Gastrocnemius medialis (tissue), 4 donors: Measurements from ENCODE around the gene NKRF. TPM values are rescaled to one million over a fixed set of nuclear protein-coding genes. Genes with fewer than 3 reads are reported as not detected.
A peak's percentile ranks its signal among the peaks of the same experiment; 100 is the strongest.

Experiments
- ATAC-seq, 2 donors: fragments of 150-250 bp; one replicate each; pipeline ENCODE4 v1.9.1; 2016
- DNase-seq, 2 donors: peaks; one replicate each; pipeline ENCODE4 v3.0.0-alpha.2; 2019
- H3K27ac ChIP-seq, 4 donors: fragments of 200-600 bp; sonication (generic); 1 replicate in 1 of 4; 2 replicates in 3 of 4; pipeline ENCODE4 v1.5.1; 2016 to 2018; ENCODE audit warnings: mild to moderate bottlenecking in 2 of 4, moderate library complexity in 1 of 4
- H3K27me3 ChIP-seq, 3 donors: fragments of 200-600 bp; sonication (generic) in 2 of 3; 1 replicate in 1 of 3; 2 replicates in 2 of 3; pipeline versions ENCODE4 v1.5.1 to v1.6.0; 2016 to 2019; ENCODE audit warnings: mild to moderate bottlenecking in 1 of 3, moderate library complexity in 1 of 3
- H3K36me3 ChIP-seq, 2 donors: fragments of 200-600 bp; sonication (generic) in 1 of 2; one replicate each; pipeline ENCODE4 v1.5.1; 2017 to 2018
- H3K4me1 ChIP-seq, 2 donors: fragments of 200-600 bp; sonication (generic) in 1 of 2; one replicate each; pipeline ENCODE4 v1.5.1; 2016 to 2017; ENCODE audit warnings: mild to moderate bottlenecking in 2 of 2
- H3K4me3 ChIP-seq, 4 donors: fragments of 200-600 bp; sonication (generic) in 3 of 4; 1 replicate in 1 of 4; 2 replicates in 3 of 4; pipeline ENCODE4 v1.5.1; 2016 to 2019; ENCODE audit warnings: mild to moderate bottlenecking in 2 of 4
- H3K9me3 ChIP-seq, 3 donors: fragments of 200-600 bp; sonication (generic) in 2 of 3; 1 replicate in 1 of 3; 2 replicates in 2 of 3; pipeline ENCODE4 v1.5.1; 2016 to 2019
- CTCF ChIP-seq, 5 experiments: fragments of 450-650 bp in 3 of 5; fragments of 200-600 bp in 2 of 5; sonication (generic) in 2 of 5; IDR thresholded peaks in 4 of 5; conservative IDR thresholded peaks in 1 of 5; 1 replicate in 4 of 5; 2 replicates in 1 of 5; pipeline ENCODE4 v1.5.1; 2016 to 2019; ENCODE audit warnings: antibody characterized with exemption in 5 of 5, mild to moderate bottlenecking in 3 of 5, moderate library complexity in 3 of 5
- POLR2A ChIP-seq, 2 donors: fragments of 450-650 bp; IDR thresholded peaks; one replicate each; pipeline ENCODE4 v1.6.1; 2017; ENCODE audit warnings: antibody characterized with exemption in 2 of 2, mild to moderate bottlenecking in 2 of 2, moderate library complexity in 2 of 2
- in situ Hi-C, 4 donors: fragments of 200-750 bp; cut with MboI; loops; one replicate each; pipeline versions ENCODE4 v1.15.0 to v1.8.0; 2017; ENCODE audit warnings: low sequenced_read_pairs in 4 of 4
- intact Hi-C: fragments of 100-400 bp; cut with DNase I; formaldehyde crosslinking; loops from one replicate; pipeline ENCODE4 v1.15.1; 2023; ENCODE audit warnings: low total_unique reads
- total RNA-seq, 4 donors: library from RNA; depleted of rRNA; stranded (reverse); fragments of >200 nt; gene quantifications; one replicate each; pipeline versions ENCODE4 v1.1.0 to v1.2.3, GENCODE V29; 2016

Gene NKRF
- total RNA-seq, 4 donors from 2014 or later, result 2.5 to 5.1 (median 4.3) TPM

GRCh38 chrX:119573840-119574393 is 32.3 kb downstream of the NKRF start:
- intact Hi-C loops (loop anchor here (1.0 to 10.0 kb wide), 4 partner anchors 9 to 301 kb away; partner anchors contain the start of genes NDUFA1, RNF113A, SLC25A5 and STEEP1), in situ Hi-C loops (no loop called here)
- H3K36me3 ChIP-seq, result no peaks in the 10 kb centered on the region
- peak in 1 of 2 donors; percentile 16 for DNase-seq
- peak overlapping the region; percentile 84 to 96 (median 94) for H3K27ac ChIP-seq
- peak; percentile 52 to 59 for ATAC-seq
- no peaks in the 10 kb centered on the region for H3K9me3 ChIP-seq
- H3K27me3 ChIP-seq, result no peaks in the 10 kb centered on the region
- TF ChIP-seq CTCF (IDR thresholded peaks at IDR 0.05 in 4 of 5, conservative IDR thresholded peaks at IDR 0.05 in 1 of 5), result no peak
- TF ChIP-seq POLR2A (IDR thresholded peaks at IDR 0.05), result no peak
- H3K4me1 ChIP-seq, result peaks cover 0 to 7% of the 10 kb centered on the region in 2 donors
- peak overlapping the region; percentile 66 to 75 (median 72) for H3K4me3 ChIP-seq

GRCh38 chrX:119573222-119573621 is 33.0 kb downstream of the NKRF start:
- Histone ChIP-seq H3K4me3 (peak overlapping the region; percentile 66 to 75 (median 72)), H3K4me1 (peaks cover 0 to 7% of the 10 kb centered on the region in 2 donors), H3K27ac (peak overlapping the region; percentile 84 to 96 (median 94)), H3K27me3 (no peaks in the 10 kb centered on the region), H3K9me3 (no peaks in the 10 kb centered on the region), H3K36me3 (no peaks in the 10 kb centered on the region)
- ATAC-seq, result no peak
- intact Hi-C loops, result loop anchor here (10.0 kb wide), 1 partner anchor 302 kb away; the partner anchor contains the start of genes NDUFA1 and RNF113A
- TF ChIP-seq CTCF (IDR thresholded peaks at IDR 0.05 in 4 of 5, conservative IDR thresholded peaks at IDR 0.05 in 1 of 5), result no peak
- TF ChIP-seq POLR2A (IDR thresholded peaks at IDR 0.05), result no peak
- in situ Hi-C loops, result no loop called here
- no peak for DNase-seq

DNA sequence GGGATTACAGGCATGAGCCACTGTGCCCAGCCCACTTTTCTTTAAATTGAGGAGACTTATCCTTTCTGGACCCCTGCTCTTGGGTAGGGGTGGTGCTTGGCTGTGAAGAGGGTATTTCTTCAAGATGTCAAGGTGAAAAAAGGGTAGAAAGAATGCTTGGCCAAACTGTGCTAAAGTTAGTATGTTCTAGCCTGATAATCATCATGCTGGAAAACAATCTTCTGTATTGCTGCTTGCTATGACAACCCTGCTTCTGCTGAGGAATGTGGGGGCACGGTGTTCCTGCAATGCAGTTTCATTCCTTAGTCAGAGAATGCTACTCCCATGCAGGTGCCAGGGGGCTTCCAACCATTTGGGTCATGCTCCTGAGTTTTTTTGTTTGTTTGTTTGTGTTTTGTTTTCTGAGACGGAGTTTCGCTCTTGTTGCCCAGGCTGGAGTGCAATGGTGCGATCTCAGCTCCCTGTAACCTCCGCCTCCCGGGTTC is 35.8 kb downstream of the NKRF start:
- intact Hi-C loops, result loop anchor here (10.0 kb wide), 1 partner anchor 304 kb away; the partner anchor contains the start of genes NDUFA1 and RNF113A

DNA sequence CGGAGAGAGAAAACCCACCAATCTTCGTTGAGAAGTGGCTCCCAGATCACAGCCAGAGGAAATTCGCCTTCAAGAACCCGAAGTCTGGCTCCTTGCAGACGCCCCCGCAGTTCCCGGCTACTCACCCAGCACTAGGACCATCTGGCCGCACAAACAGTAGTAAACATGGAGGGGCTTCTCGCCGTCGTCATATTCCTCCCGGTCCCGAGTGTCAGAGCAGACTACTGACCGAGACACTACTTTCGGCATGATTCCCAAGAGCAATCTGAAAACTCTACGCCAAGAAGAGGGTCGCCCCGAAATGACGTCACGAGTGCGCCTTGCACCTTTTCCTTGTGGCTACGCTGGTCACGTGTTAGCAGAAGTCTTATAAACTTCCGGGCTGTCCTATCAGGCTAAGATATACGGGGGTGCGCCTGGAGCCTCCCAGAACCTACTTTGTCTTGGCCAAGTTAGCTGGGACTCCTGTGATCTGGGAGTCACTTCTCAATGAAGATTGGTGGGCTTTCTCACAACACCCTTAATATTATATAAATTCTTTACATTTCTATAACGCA is 41.0 kb downstream of the NKRF start, which contains the start of gene STEEP1:
Gene STEEP1 (minus strand): TSS at position 303 of the 557 bp plus-strand sequence. CDS start 54 bp downstream, at position 249.
- intact Hi-C loops, result loop anchor here (1.0 kb wide), 1 partner anchor 9 kb away; the partner anchor contains the start of gene UBE2A

More for the DNA sequence above, 35.8 kb downstream of the NKRF start:
- no peaks in the 10 kb centered on the region for H3K9me3 ChIP-seq
- no peaks in the 10 kb centered on the region for H3K4me1 ChIP-seq
- H3K27ac ChIP-seq, result no peak overlapping the region
- no peak for DNase-seq
- no peak overlapping the region for H3K4me3 ChIP-seq
- in situ Hi-C loops, result no loop called here
- H3K36me3 ChIP-seq, result no peaks in the 10 kb centered on the region
- no peak for ATAC-seq
- no peaks in the 10 kb centered on the region for H3K27me3 ChIP-seq
- TF ChIP-seq POLR2A (IDR thresholded peaks at IDR 0.05) (no peak), CTCF (IDR thresholded peaks at IDR 0.05 in 4 of 5, conservative IDR thresholded peaks at IDR 0.05 in 1 of 5) (no peak)

More for the DNA sequence above, 41.0 kb downstream of the NKRF start, which contains the start of gene STEEP1:
- TF ChIP-seq POLR2A (IDR thresholded peaks at IDR 0.05) (peak in 1 of 2 donors; percentile 20), CTCF (IDR thresholded peaks at IDR 0.05 in 4 of 5, conservative IDR thresholded peaks at IDR 0.05 in 1 of 5) (no peak)
- H3K9me3 ChIP-seq, result no peaks in the 10 kb centered on the region
- no peaks in the 10 kb centered on the region for H3K27me3 ChIP-seq
- peak within 1 kb of the TSS; percentile 77 to 83 (median 80) for H3K27ac ChIP-seq
- ATAC-seq (peak; percentile 98 to 99), DNase-seq (peak; percentile 73 to 90)
- in situ Hi-C loops, result no loop called here
- H3K4me1 ChIP-seq, result no peaks in the 10 kb centered on the region
- H3K4me3 ChIP-seq, result peak within 1 kb of the TSS; percentile 61 to 68 (median 63)
- no peaks in the 10 kb centered on the region for H3K36me3 ChIP-seq
